Dermis blood vessel endothelial cell (primary cell): ENCODE measurements around the gene STAT6. TPM values are rescaled to one million over a fixed set of nuclear protein-coding genes. Genes with fewer than 3 reads are reported as not detected.

Source experiments
- DNase-seq: peaks from one replicate; pipeline ENCODE4 v3.0.0; 2010
- total RNA-seq: library from RNA; depleted of rRNA; stranded (reverse); fragments of >200 nt; gene quantifications from 2 replicates; pipeline ENCODE4 v1.2.3, GENCODE V29; 2014

STAT6 gene
- total RNA-seq, 1 donor from 2014 or later, result 40.5 TPM

GRCh38 chr12:57099047-57099714, 12.0 kb downstream of the STAT6 start:
- DNase-seq, result no peak

DNA sequence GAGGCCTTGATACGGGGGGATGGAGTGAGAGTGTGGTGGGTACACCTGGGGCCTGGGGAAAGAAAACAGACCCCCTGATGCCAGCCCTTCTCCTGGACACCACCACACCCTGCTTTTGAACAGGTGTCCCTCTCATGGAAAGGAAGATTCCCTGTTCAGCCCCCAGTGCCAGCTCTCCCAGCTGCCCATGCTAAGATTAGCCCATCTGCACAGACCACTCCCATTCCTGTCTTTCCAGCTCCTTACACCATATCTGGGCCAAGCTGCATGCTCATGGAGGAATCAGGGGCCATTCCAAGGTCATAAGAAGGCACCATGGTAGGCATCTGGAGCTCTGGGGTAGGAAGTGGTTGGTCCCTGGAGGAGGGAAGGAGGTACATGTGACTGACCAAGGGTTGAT, 12.6 kb downstream of the STAT6 start:
- DNase-seq, result no peak

DNA sequence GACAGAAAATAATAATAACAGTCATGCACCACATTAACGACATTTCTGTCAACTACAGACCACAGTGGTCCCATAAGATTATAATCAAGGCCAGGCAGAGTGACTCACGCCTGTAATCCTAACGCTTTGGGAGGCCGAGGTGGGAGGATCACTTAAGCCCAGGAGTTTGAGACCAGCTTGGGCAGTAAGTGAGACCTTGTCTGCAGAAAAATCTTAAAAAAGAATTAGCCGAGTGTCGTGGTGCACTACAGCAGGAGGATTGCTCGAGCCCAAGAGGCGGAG, 13.7 kb downstream of the STAT6 start:
- DNase-seq, result no peak

- DNase-seq, result no peak
Observed at GRCh38 chr12:57096748-57097553, 14.2 kb downstream of the STAT6 start.

- DNase-seq, result no peak
Observed at GRCh38 chr12:57096099-57096572, 15.0 kb downstream of the STAT6 start.

DNA sequence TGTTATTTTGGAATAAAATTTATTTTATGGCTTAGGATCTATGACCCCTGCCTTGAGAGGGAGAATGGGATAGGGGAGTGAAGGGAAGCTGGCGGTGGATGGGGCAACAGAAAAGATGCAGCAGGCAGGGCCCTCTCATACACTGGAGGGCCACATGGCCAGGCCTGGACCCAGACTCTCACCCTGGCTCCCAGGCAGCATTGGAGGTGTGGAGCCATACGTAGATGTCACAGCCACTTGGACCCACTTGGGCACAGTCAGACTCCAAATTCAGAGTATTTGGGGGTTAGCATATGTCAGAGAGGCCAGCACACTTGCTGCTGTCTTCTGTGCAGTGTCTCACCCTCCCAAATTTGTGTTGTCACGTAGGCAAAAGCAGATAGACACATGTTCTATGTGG, 15.7 kb downstream of the STAT6 start:
- DNase-seq, result no peak

DNA sequence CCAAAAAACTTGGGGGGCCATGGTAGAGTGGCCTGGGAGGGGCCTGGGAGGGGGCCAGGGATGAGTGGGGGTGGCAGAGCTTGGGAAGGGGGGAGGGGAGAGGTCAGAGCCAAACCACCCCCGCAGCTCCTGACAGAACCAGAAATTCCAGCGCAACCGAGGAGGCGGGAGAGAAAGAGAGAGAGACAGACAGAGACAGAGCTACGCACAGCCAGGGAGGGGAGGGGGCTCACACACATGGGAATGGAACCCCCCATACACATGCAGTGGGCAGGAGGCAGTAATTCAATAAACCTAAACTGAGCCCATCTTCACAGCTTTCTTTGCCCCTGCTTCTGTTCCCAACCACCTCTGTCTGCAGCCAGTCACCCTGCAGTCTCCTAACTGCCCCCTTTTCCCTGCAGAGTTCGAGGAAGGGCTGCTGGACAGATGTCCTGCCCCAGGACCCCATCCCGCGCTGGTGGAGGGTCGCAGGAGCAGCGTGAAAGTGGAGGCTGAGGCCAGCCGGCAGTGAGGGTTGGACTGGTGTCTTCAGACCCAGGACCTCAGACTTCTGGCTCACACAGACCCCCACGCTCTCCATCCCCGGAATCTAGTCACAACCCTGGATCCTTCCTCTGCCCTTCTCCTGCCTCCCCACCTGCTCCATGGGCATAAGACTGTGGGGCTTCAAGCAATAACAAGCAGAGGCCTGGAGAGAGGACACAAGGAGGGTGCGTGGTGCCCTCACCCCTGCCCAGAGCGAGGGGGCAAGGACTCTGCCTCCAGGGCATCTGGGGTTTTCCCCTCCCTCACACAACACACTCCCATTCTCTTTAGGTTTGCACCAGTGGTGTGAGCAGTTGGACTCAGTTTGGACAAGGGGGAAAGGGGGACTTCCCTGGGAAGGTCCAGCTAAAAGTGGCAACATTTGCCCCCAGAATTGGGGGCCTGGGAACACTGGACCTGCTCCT, 16.7 kb downstream of the STAT6 start:
- no peak for DNase-seq

DNA sequence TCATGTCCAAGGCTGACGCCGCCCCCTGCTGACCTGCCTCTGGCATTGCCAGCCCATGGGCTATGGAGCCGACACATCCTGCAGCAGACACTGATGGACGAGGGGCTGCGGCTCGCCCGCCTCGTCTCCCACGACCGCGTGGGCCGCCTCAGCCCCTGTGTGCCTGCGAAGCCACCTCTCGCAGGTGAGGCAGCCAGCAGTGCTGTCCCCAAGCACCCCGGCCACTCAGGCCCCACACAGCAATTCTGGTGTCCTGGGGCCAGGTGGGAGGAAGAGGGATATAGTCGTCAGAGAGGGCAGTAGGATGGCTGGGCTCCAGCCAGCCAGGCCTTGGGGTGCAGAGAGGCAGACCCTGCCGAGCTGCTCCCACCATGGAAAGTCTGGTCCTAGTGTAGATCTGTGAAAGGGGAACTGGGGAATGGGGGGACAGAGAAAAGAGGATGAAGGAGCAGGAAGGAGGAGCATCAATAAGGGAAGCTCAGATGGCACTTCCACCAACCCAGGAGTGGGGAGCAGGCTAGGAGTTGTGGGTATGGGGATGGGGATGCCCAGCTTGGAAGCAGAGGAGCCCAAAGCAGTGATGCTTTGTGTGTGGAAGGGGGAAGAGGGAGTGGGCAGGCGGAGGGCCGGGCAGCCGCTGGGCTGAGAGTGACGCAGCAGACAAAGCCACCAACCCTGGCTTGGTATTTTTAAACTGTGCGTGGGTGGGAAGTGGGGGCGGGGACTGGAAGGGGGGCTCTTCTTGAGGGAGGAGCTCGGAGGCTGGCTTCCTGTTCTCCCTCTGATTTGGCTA, 17.6 kb downstream of the STAT6 start:
- DNase-seq, result peak; percentile 70

- DNase-seq, result no peak
Observed at GRCh38 chr12:57092876-57093414, 18.2 kb downstream of the STAT6 start.

DNA sequence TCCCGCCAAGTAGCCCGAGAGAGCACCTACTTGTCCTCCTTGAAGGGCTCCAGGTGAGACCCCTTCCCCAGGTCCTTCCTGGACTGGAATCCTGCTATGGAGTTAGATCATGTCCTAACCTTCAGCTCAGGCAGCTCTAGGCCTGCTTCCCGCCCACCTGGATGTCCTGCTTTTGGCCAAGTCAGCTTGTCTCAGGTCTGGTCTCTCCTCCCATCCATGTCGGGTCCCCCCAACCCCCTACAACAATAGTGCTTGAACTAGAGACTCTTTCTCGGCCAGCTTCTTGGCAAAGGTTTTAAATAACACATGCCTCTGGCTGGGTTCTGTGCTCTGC, 18.7 kb downstream of the STAT6 start:
- DNase-seq, result no peak

GRCh38 chr12:57091638-57092528, 19.3 kb downstream of the STAT6 start:
- DNase-seq, result no peak

DNA sequence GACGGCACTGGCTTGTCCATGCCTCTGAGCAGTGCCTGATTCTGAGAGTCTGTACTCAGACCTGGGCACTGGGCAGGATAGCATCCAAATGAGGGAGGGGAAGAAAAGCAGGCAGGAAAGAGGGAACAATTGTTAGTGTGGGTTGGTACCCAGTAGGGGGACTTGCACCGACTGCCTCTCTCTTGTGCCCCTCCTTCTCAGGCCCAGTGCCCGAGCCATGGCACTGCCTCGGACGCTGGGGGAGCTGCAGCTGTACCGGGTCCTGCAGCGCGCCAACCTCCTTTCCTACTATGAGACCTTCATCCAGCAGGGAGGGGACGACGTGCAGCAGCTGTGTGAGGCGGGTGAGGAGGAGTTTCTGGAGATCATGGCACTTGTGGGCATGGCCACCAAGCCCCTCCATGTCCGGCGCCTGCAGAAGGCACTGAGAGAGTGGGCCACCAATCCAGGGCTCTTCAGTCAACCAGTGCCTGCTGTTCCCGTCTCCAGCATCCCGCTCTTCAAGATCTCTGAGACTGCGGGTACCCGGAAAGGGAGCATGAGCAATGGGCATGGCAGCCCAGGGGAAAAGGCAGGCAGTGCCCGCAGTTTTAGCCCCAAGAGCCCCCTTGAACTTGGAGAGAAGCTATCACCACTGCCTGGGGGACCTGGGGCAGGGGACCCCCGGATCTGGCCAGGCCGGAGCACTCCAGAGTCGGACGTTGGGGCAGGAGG, 20.1 kb downstream of the STAT6 start:
- no peak for DNase-seq

GRCh38 chr12:57090490-57090889, 20.7 kb downstream of the STAT6 start:
- DNase-seq, result no peak

DNA sequence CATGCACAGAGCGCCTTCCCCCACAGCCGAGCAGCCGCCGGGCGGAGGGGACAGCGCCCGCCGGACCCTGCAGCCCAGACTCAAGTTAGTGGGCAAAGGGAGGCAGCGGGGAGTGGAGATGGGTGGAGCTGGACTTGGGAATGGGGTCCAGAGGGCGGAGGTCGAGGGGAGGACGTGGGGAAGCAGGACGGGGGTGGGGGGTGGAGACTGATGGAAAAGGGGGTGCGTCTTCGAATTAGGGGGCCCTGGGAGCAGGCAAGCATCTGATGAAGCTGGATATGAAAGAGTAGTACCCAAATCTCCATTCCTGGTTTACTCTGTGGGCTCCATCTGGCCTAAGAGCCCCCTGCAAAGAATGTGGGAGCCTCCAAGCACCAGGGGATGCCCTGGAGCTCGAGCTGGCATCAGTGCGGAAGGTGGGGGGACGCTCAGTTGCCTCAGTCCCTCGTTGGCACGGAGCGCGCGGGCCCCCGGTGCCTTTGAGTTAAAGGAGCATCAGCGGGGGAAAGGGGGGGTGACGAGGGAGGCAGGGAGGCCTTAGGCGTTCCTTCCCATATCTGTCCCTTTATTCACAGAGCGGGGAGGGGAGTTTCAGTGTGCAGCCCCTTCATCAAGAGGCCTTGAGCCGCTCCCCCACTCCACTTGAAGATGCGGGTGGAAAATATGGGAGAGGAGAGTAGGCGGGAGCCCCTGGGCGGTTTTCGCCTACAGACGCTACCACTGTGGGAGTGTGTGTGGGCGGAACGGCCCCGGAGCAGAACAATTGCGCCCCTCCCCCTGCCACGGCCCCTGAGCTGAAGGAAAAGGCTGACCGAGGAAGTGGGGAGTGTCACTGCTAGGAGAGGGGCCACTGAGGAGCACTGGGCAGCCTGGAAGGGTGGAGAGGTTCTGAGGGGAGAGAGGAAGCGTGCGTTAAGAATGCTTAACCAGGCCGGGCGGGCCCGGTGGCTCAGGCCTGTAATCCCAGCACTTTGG, 21.6 kb downstream of the STAT6 start:
- peak; percentile 76 for DNase-seq

GRCh38 chr12:57088354-57089270, 22.6 kb downstream of the STAT6 start, which contains the start of gene NAB2:
TSS of gene NAB2 (plus strand) at chr12:57089114. CDS start at chr12:57089272, 158 bp downstream.
- peak; percentile 93 for DNase-seq

DNA sequence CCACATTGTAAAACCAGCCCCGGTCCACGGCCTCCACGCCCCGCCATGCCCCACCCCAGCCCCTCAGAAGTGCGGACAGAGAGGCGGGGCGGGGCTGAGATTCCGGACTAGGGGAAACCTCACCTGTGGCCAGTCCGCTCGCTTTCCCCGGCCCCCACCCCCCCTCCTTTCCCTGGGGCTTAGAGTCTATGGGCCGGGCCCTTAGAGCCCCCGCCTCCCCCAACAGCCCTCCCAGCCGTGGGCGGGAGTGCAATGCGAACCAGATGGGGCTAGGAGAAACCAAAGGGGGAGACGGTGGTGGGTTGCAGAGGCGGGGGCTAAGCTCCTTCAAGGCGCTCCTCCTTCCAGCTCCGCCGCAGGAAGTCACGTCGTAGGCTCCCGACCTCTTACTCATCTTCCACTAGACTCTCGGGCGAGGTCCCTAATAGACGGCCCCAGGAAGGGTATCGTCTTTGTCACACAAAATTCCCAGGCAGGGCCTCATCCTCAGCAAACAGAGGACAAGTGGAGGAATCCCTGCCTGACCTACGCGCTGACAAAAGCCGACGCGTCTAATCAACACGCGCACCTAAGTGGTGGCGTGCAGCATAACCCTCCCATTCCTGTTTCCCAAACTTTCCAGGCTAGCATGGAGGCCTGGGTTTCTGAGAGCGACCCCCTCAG, 23.3 kb downstream of the STAT6 start:
- peak; percentile 93 for DNase-seq

- peak; percentile 92 for DNase-seq
Observed at GRCh38 chr12:57087010-57087690, 24.0 kb downstream of the STAT6 start.
